ENCODE results near the gene ATG13. TPM values are rescaled to one million over a fixed set of nuclear protein-coding genes. Genes with fewer than 3 reads are reported as not detected.

ATG13 gene
- total and polyA plus RNA-seq, 4 donors = 36.3 to 49.9 (median 41.2) TPM

- peak overlapping the region in 1 of 2 donors; percentile 11 for H3K27ac ChIP-seq (ENCODE audit: low read depth in 1 of 2, low read length in 2 of 2)
- WGBS = 93% methylated on average over 11 of the region's 11 CpGs
- peaks cover 0 to 2% (median 0%) of the 10 kb centered on the region in 4 donors for H3K4me1 ChIP-seq (ENCODE audit: control insufficient read depth in 4 of 4, insufficient read depth in 4 of 4, low read length in 3 of 4)
Measured at GRCh38 chr11:46682773-46683752, 65.7 kb downstream of the ATG13 start.

More at GRCh38 chr11:46682773-46683752, 65.7 kb downstream of the ATG13 start:
- H3K36me3 ChIP-seq (ENCODE audit: control insufficient read depth in 4 of 4, insufficient read depth in 3 of 4, low read depth in 1 of 4, low read length in 3 of 4) = peaks cover 27 to 69% (median 48%) of the 10 kb centered on the region in 4 donors
- no peak for DNase-seq (ENCODE audit: low spot score)
- no peak for TF ChIP-seq NR2F2 (IDR thresholded peaks at IDR 0.05)
- no peak for TF ChIP-seq MAX (IDR thresholded peaks at IDR 0.05)
- TF ChIP-seq YY1 (IDR thresholded peaks at IDR 0.05) = no peak
- no peak for TF ChIP-seq REST (IDR thresholded peaks at IDR 0.05)
- TF ChIP-seq HNF4G (IDR thresholded peaks at IDR 0.05) = no peak
- no peak for TF ChIP-seq SP1 (IDR thresholded peaks at IDR 0.05)
- TF ChIP-seq RAD21 (IDR thresholded peaks at IDR 0.05) = no peak
- TF ChIP-seq RXRA (IDR thresholded peaks at IDR 0.05) = no peak
- no peak for TF ChIP-seq HNF4A (conservative IDR thresholded peaks at IDR 0.05)
- no peak for TF ChIP-seq ATF3 (IDR thresholded peaks at IDR 0.05)
- TF ChIP-seq FOXA2 (IDR thresholded peaks at IDR 0.05) = no peak
- no peak for TF ChIP-seq GABPA (IDR thresholded peaks at IDR 0.05 in 1 of 2, conservative IDR thresholded peaks at IDR 0.05 in 1 of 2)
- no peak for TF ChIP-seq EGR1 (IDR thresholded peaks at IDR 0.05; ENCODE audit: low read depth in 2 of 2)
- no peak for TF ChIP-seq CTCF (IDR thresholded peaks at IDR 0.05; ENCODE audit: low read depth, low read length, missing input control)
- TF ChIP-seq FOXA1 (IDR thresholded peaks at IDR 0.05) = no peak
- TF ChIP-seq JUND (IDR thresholded peaks at IDR 0.05) = no peak
- no peaks in the 10 kb centered on the region for H3K27me3 ChIP-seq (ENCODE audit: control insufficient read depth in 4 of 4, insufficient read depth in 4 of 4, low read length in 3 of 4)
- H3K9ac ChIP-seq (ENCODE audit: low read depth in 1 of 2, low read length in 2 of 2) = no peak overlapping the region
- no peaks in the 10 kb centered on the region for H3K9me3 ChIP-seq (ENCODE audit: control insufficient read depth in 4 of 4, low read length in 3 of 4)
- H3K4me3 ChIP-seq (ENCODE audit: low read depth in 1 of 3, low read length in 3 of 3) = no peak overlapping the region

Measured in liver (tissue), 9 donors.